Hepatocyte (in vitro differentiated cells): Measurements from ENCODE around the gene LGALS4. TPM values are rescaled to one million over a fixed set of nuclear protein-coding genes. Genes with fewer than 3 reads are reported as not detected.

Experiments used
- DNase-seq: peaks from one replicate; pipeline ENCODE4 v3.0.0-alpha.2; 2016; ENCODE audit warnings: low spot score
- H2AFZ ChIP-seq: fragments of 200-600 bp; sonication (generic); 2 replicates; pipeline ENCODE4 v1.6.0; 2016; ENCODE audit warnings: antibody characterized with exemption, mild to moderate bottlenecking
- H3K27ac ChIP-seq: fragments of 200-600 bp; sonication (generic); 2 replicates; pipeline ENCODE4 v1.5.1; 2016; ENCODE audit warnings: mild to moderate bottlenecking
- H3K27me3 ChIP-seq: fragments of 200-600 bp; sonication (generic); 2 replicates; pipeline ENCODE4 v1.6.1; 2016
- H3K36me3 ChIP-seq: fragments of 200-600 bp; sonication (generic); replicated peaks from 2 replicates; pipeline ENCODE4 v1.5.1; 2016; ENCODE audit warnings: low read depth; ENCODE audit not compliant: insufficient read depth
- H3K4me1 ChIP-seq: fragments of 200-600 bp; sonication (generic); 2 replicates; pipeline ENCODE4 v1.5.1; 2016; ENCODE audit warnings: mild to moderate bottlenecking, moderate library complexity; ENCODE audit not compliant: insufficient read depth
- H3K4me2 ChIP-seq: fragments of 200-600 bp; sonication (generic); 2 replicates; pipeline ENCODE4 v1.6.0; 2016
- H3K4me3 ChIP-seq: fragments of 200-600 bp; sonication (generic); 2 replicates; pipeline ENCODE4 v1.5.1; 2016; ENCODE audit warnings: mild to moderate bottlenecking
- H3K79me2 ChIP-seq: fragments of 200-600 bp; sonication (generic); 2 replicates; pipeline ENCODE4 v1.6.0; 2017; ENCODE audit warnings: mild to moderate bottlenecking
- H3K9me2 ChIP-seq: fragments of 200-600 bp; sonication (generic); replicated peaks from 2 replicates; pipeline ENCODE4 v1.6.0; 2017; ENCODE audit warnings: mild to moderate bottlenecking; ENCODE audit not compliant: insufficient read depth
- H3K9me3 ChIP-seq: fragments of 200-600 bp; sonication (generic); 2 replicates; pipeline ENCODE4 v1.5.1; 2016; ENCODE audit warnings: low read depth, mild to moderate bottlenecking
- H4K20me1 ChIP-seq: fragments of 200-600 bp; sonication (generic); 2 replicates; pipeline ENCODE4 v1.6.0; 2016; ENCODE audit warnings: mild to moderate bottlenecking; ENCODE audit not compliant: insufficient read depth, poor library complexity, severe bottlenecking
- EZH2 ChIP-seq: fragments of 200-600 bp; sonication (generic); IDR thresholded peaks from 2 replicates; pipeline ENCODE4 v1.6.1; 2016; ENCODE audit warnings: antibody characterized with exemption, mild to moderate bottlenecking, borderline replicate concordance
- EZH2phosphoT487 ChIP-seq: fragments of 200-600 bp; sonication (generic); IDR thresholded peaks from one replicate; pipeline ENCODE4 v1.6.1; 2018; ENCODE audit warnings: antibody characterized with exemption, mild to moderate bottlenecking, low read depth, moderate library complexity; ENCODE audit not compliant: unreplicated experiment, severe bottlenecking
- WGBS: methylation state at CpG from one replicate; pipeline ENCODE4 v1.1.6; 2016; ENCODE audit warnings: low lambda C conversion rate; ENCODE audit errors: missing lambda C conversion rate; 5-methylcytosine and 5-hydroxymethylcytosine counted together
- polyA plus RNA-seq: library from polyadenylated mRNA; unstranded; fragments of >200 nt; fragmentation: Nextera tagmentation; extraction: Ambion mirVana; gene quantifications from 2 replicates; pipeline ENCODE4 v1.2.1, GENCODE V29; 2016
- total RNA-seq: library from RNA; depleted of rRNA; stranded (reverse); fragments of >200 nt; gene quantifications from 2 replicates; pipeline ENCODE4 v1.2.3, GENCODE V29; 2014
- TF ChIP-seq, protein P1 (sequence below): fragments of 200-600 bp; sonication (generic); IDR thresholded peaks from 2 replicates; pipeline ENCODE4 v1.5.1; 2016; ENCODE audit warnings: antibody characterized with exemption, mild to moderate bottlenecking; ENCODE audit not compliant: poor library complexity

LGALS4 gene
- total and polyA plus RNA-seq, 2 experiments from 2014 or later, result 147 to 199 TPM

- Histone ChIP-seq H3K9me3 (no peaks in the 10 kb centered on the region), H4K20me1 (peaks cover 36% of the 10 kb centered on the region), H3K27me3 (no peaks in the 10 kb centered on the region), H3K36me3 (peaks cover 8% of the 10 kb centered on the region), H3K4me2 (peak overlapping the region; percentile 34), H3K4me1 (peaks cover 32% of the 10 kb centered on the region), H3K4me3 (no peak overlapping the region), H3K79me2 (peaks cover 39% of the 10 kb centered on the region), H3K27ac (peak overlapping the region; percentile 99), H3K9me2 (no peaks in the 10 kb centered on the region), H2AFZ (no peak overlapping the region)
- 76% methylated on average over 19 of the region's 19 CpGs for WGBS
- peak; percentile 85 for DNase-seq
- no peak for TF ChIP-seq EZH2phosphoT487
- TF ChIP-seq, protein P1, sequence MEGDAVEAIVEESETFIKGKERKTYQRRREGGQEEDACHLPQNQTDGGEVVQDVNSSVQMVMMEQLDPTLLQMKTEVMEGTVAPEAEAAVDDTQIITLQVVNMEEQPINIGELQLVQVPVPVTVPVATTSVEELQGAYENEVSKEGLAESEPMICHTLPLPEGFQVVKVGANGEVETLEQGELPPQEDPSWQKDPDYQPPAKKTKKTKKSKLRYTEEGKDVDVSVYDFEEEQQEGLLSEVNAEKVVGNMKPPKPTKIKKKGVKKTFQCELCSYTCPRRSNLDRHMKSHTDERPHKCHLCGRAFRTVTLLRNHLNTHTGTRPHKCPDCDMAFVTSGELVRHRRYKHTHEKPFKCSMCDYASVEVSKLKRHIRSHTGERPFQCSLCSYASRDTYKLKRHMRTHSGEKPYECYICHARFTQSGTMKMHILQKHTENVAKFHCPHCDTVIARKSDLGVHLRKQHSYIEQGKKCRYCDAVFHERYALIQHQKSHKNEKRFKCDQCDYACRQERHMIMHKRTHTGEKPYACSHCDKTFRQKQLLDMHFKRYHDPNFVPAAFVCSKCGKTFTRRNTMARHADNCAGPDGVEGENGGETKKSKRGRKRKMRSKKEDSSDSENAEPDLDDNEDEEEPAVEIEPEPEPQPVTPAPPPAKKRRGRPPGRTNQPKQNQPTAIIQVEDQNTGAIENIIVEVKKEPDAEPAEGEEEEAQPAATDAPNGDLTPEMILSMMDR, result peak; percentile 33
These were observed 25.7 kb upstream of the LGALS4 start for GRCh38 chr19:38838208-38838985.

DNA sequence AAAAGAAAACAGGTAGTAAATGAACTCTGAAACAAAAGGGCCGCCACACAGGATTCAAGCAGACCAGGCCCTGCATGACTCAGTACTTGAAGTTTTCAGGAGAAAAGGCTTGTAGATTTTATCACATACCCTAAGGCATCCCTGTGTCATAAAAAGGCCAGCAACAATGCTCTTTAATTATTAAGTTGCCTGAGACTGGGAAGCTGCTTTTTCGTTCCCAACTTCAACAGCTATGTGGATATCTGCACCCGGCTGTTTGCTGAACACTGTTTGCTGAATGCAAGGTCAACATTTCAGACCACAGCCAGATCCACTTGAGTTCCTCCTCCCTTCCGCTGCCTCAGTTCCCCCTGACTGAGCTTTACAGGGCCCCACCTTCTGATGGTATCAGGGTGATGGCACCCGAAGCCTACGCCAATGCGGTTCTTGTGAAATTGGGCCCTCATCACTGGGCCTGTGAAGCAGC lies 24.9 kb upstream of the LGALS4 start:
- Histone ChIP-seq H3K4me2 (peak overlapping the region; percentile 20), H3K4me1 (peaks cover 32% of the 10 kb centered on the region), H3K27ac (peak overlapping the region; percentile 99), H3K27me3 (no peaks in the 10 kb centered on the region), H3K79me2 (peaks cover 32% of the 10 kb centered on the region), H2AFZ (no peak overlapping the region), H4K20me1 (peaks cover 29% of the 10 kb centered on the region), H3K9me2 (no peaks in the 10 kb centered on the region), H3K36me3 (peaks cover 8% of the 10 kb centered on the region), H3K4me3 (no peak overlapping the region), H3K9me3 (no peaks in the 10 kb centered on the region)
- 52% methylated on average over 7 of the region's 7 CpGs for WGBS
- DNase-seq, result peak; percentile 78
- TF ChIP-seq EZH2phosphoT487 (no peak), EZH2 (no peak)
- TF ChIP-seq, protein P1, result no peak

- Histone ChIP-seq H3K27me3 (no peaks in the 10 kb centered on the region), H3K4me3 (no peak overlapping the region), H3K36me3 (peaks cover 8% of the 10 kb centered on the region), H3K9me3 (no peaks in the 10 kb centered on the region), H2AFZ (no peak overlapping the region), H4K20me1 (peaks cover 23% of the 10 kb centered on the region), H3K4me1 (peaks cover 36% of the 10 kb centered on the region), H3K4me2 (peak overlapping the region; percentile 30), H3K9me2 (no peaks in the 10 kb centered on the region), H3K79me2 (peaks cover 26% of the 10 kb centered on the region), H3K27ac (peak overlapping the region; percentile 99)
- WGBS, result 76% methylated on average over 6 of the region's 6 CpGs
- DNase-seq, result peak; percentile 16
- TF ChIP-seq EZH2phosphoT487, result no peak
- no peak for TF ChIP-seq EZH2
- TF ChIP-seq, protein P1, result no peak
These were observed 24.4 kb upstream of the LGALS4 start for GRCh38 chr19:38836983-38837626.
